Right cardiac atrium (tissue), 5 donors: ENCODE measurements around the gene IPO13. TPM values are rescaled to one million over a fixed set of nuclear protein-coding genes. Genes with fewer than 3 reads are reported as not detected.

Experiments used
- ATAC-seq, 2 donors: fragments of 200-7000 bp; cut with Tn5 transposase; one replicate each; pipeline versions ENCODE4 v1.8.0 to v1.9.1; 2020; ENCODE audit warnings: moderate library complexity in 2 of 2, mild to moderate bottlenecking in 1 of 2
- DNase-seq, 3 donors: peaks; one replicate each; pipeline ENCODE4 v3.0.0-alpha.2; 2020
- H3K27ac ChIP-seq: one replicate; pipeline ENCODE4 v1.5.1; 2013; ENCODE audit warnings: mild to moderate bottlenecking, low read length, control low read depth, moderate library complexity
- H3K27me3 ChIP-seq: one replicate; pipeline ENCODE4 v1.6.1; 2013; ENCODE audit not compliant: control insufficient read depth, insufficient read depth
- H3K4me1 ChIP-seq: one replicate; pipeline ENCODE4 v1.6.1; 2013; ENCODE audit warnings: low read length; ENCODE audit not compliant: control insufficient read depth, insufficient read depth
- H3K4me3 ChIP-seq: one replicate; pipeline ENCODE4 v1.5.1; 2013; ENCODE audit warnings: low read length, control low read depth
- H3K9me3 ChIP-seq: one replicate; pipeline ENCODE4 v1.6.1; 2013; ENCODE audit warnings: low read length; ENCODE audit not compliant: control insufficient read depth
- WGBS: extraction: QIAGEN DNeasy Blood & Tissue Kit; methylation state at CpG from one replicate; pipeline ENCODE4 v1.1.7; 2013; 5-methylcytosine and 5-hydroxymethylcytosine counted together
- intact Hi-C, 4 donors: fragments of 100-400 bp; cut with DNase I; formaldehyde crosslinking; loops; one replicate each; pipeline versions ENCODE4 v1.11.0 to v1.14.0; 2022 to 2023
- polyA plus RNA-seq: library from polyadenylated mRNA; stranded (reverse); fragments of 200-250 nt; gene quantifications from one replicate; pipeline ENCODE4 v1.2.3, GENCODE V29; 2013
- total RNA-seq, 4 donors: library from RNA; stranded (reverse); fragmentation: NEBNext Ultra II Directional; extraction: Animal tissue kit (Norgen Biotek cat#: 25700); gene quantifications; one replicate each; pipeline ENCODE4 v1.2.1, GENCODE V29; 2021
- donor health status: healthy with polysubstance abuse.
- donor health status: DM: no; HTN: yes; CAD: no.
- donor health status: DM: no; HTN: no; CAD: no.
- donor health status: DM: no; HTN: yes; CAD: no; lungs with severe emphysema.
- donor health status: DM: yes; HTN: yes; CAD: no.

IPO13 gene
- total and polyA plus RNA-seq, 5 donors, result 18.6 to 31.2 (median 28.7) TPM

DNA sequence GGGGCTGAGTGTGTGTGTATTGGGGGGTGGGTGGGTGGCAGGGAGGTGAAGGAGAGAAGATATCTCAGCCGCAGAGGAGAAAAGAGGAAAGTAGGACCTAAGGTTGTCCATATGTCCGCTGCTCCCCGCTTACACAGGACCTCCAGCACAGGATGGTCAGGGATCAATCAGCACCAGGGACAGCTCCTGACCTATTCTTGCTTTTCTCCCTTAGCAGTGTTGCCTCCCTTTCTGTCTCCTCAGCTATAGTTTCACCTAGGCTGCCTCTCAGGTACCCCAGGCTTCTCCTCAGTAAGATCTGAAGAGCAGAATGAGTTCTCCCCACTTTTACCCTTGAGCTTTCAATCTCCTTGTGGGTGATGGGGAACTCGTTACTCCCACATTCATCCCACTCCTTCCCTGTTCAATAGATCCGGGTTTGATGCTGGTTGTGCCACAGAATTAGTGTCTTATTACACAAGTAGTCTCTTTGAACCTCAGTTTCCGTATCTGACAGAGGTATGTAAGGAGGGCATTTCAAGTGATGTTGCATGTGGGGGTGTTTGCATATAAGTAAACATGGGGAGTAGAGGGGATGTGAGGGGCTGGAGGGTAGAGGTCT is 21.7 kb downstream of the IPO13 start:
- H3K27ac ChIP-seq, result no peak overlapping the region
- no peaks in the 10 kb centered on the region for H3K27me3 ChIP-seq
- ATAC-seq (no peak), DNase-seq (no peak)
- WGBS, result 79% methylated on average over 6 of the region's 6 CpGs
- no peak overlapping the region for H3K4me3 ChIP-seq
- H3K9me3 ChIP-seq, result no peaks in the 10 kb centered on the region
- intact Hi-C loops, result no loop called here
- peaks cover 5% of the 10 kb centered on the region for H3K4me1 ChIP-seq

DNA sequence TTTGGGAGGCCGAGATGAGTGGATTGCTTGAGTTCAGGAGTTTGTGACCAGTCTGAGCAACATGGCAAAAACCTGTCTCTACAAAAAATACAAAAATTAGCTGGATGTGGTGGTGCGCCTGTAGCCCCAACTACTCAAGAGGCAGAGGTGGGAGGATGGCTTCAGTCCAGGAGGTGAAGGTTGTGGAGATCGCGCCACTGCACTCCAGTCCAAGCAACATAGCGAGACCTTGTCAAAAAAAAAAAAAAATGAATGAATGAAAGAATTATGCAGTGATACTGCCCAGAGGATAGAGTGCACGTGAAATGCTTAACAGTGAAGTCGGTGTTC is 22.6 kb downstream of the IPO13 start:
- peaks cover 5% of the 10 kb centered on the region for H3K4me1 ChIP-seq
- no peaks in the 10 kb centered on the region for H3K27me3 ChIP-seq
- H3K4me3 ChIP-seq, result no peak overlapping the region
- intact Hi-C loops, result no loop called here
- ATAC-seq (no peak), DNase-seq (no peak)
- 49% methylated on average over 7 of the region's 7 CpGs for WGBS
- H3K9me3 ChIP-seq, result no peaks in the 10 kb centered on the region
- H3K27ac ChIP-seq, result no peak overlapping the region

DNA sequence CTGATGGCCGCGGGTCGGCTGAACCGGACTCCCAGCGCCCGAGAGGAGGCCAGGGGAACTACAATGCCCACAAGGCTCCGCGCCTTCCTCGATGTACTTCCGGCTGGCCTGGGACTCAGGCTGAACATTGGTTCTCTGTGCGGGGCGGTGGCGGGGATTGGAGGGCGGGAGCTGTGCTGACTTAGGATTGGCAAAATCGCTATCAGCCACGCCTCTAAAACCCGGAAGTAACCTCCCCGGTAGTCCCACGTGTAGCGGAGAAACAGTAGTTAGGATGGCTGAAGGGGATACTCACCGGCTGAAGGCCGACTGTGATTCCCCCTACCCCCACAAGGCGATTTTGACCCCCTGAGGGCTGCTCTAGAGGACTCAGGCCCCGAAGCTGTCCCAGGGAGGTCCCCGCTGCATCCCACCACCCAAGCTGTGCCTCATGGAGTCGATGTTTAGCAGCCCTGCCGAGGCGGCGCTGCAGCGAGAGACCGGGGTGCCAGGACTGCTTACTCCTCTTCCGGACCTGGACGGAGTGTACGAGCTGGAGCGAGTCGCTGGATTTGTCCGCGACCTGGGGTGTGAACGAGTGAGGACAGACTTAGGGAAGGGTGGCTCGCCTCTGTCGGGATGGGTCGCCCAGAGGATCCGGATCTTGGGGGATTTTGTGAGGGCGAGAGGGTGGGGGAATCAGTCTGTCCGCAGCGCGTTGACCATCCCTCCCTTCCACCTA is 23.2 kb downstream of the IPO13 start, which contains the start of gene DPH2:
DPH2 (plus strand) TSS at position 265 of the 721 bp plus-strand sequence; CDS start at position 431, 166 bp downstream.
- H3K4me3 ChIP-seq, result peak within 1 kb of the TSS; percentile 87
- H3K27me3 ChIP-seq, result no peaks in the 10 kb centered on the region
- no peaks in the 10 kb centered on the region for H3K9me3 ChIP-seq
- H3K27ac ChIP-seq, result peak within 1 kb of the TSS; percentile 16
- WGBS, result under 1% methylated on average over 47 of the region's 47 CpGs
- ATAC-seq, result peak; percentile 93 to 94
- H3K4me1 ChIP-seq, result peaks cover 5% of the 10 kb centered on the region
- intact Hi-C loops, result no loop called here
- DNase-seq, result peak; percentile 98

DNA sequence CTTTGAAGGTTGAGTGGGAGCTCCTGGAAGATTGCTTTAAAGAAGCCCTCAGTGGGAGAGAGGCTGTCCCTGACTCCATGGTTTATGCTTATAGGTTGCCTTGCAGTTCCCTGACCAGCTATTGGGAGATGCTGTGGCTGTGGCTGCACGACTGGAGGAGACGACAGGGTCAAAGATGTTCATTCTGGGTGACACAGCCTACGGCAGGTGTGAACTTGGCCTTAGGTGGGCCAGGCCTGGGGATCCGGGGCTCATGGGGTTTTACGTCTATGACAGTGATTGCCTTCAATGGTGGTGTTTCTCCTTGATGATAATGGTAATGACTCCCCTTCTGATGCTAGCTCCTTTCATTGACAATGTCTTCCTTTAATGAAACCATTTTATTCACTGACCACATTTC is 23.8 kb downstream of the IPO13 start:
- DNase-seq (no peak), ATAC-seq (no peak)
- Histone ChIP-seq H3K27ac (no peak overlapping the region), H3K4me1 (peaks cover 5% of the 10 kb centered on the region), H3K9me3 (no peaks in the 10 kb centered on the region), H3K27me3 (no peaks in the 10 kb centered on the region), H3K4me3 (peak overlapping the region; percentile 87)
- 49% methylated on average over 5 of the region's 5 CpGs for WGBS
- intact Hi-C loops, result no loop called here

DNA sequence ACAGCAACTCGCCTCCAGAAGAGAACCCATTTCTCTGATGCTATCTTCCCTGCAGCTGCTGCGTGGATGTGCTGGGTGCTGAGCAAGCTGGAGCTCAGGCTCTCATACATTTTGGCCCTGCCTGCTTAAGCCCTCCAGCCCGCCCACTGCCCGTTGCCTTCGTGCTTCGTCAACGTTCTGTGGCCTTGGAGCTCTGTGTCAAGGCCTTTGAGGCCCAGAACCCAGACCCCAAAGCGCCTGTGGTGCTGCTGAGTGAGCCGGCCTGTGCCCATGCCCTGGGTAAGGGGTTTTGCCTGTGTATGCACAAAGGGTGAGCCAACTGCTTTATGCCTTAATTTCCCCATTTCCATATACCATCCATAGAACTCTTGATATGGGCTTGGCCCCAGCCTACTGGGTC is 24.2 kb downstream of the IPO13 start:
- no peaks in the 10 kb centered on the region for H3K27me3 ChIP-seq
- intact Hi-C loops, result no loop called here
- WGBS, result 91% methylated on average over 9 of the region's 9 CpGs
- H3K4me3 ChIP-seq, result no peak overlapping the region
- peaks cover 5% of the 10 kb centered on the region for H3K4me1 ChIP-seq
- ATAC-seq (no peak), DNase-seq (no peak)
- H3K27ac ChIP-seq, result no peak overlapping the region
- no peaks in the 10 kb centered on the region for H3K9me3 ChIP-seq

DNA sequence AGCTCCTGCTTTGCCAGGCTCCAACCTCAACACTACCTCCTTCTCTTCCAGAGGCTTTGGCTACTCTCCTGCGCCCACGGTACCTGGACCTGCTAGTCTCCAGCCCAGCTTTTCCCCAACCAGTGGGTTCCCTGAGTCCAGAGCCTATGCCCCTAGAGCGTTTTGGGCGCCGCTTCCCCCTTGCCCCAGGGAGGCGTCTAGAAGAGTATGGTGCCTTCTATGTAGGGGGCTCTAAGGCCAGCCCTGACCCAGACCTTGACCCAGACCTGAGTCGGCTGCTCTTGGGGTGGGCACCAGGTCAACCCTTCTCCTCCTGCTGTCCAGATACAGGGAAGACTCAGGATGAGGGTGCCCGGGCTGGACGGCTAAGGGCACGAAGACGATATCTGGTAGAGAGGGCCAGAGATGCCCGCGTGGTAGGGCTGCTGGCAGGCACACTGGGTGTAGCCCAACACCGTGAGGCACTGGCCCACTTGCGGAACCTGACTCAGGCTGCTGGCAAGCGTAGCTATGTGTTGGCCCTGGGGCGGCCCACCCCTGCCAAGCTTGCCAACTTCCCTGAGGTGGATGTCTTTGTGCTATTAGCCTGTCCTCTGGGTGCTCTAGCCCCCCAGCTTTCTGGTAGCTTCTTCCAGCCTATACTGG is 24.7 kb downstream of the IPO13 start:
- H3K4me1 ChIP-seq, result peaks cover 5% of the 10 kb centered on the region
- no peak overlapping the region for H3K27ac ChIP-seq
- DNase-seq, result peak in 1 of 3 donors; percentile 59
- no peaks in the 10 kb centered on the region for H3K9me3 ChIP-seq
- H3K27me3 ChIP-seq, result no peaks in the 10 kb centered on the region
- no peak for ATAC-seq
- 97% methylated on average over 17 of the region's 17 CpGs for WGBS
- intact Hi-C loops, result no loop called here
- H3K4me3 ChIP-seq, result no peak overlapping the region

DNA sequence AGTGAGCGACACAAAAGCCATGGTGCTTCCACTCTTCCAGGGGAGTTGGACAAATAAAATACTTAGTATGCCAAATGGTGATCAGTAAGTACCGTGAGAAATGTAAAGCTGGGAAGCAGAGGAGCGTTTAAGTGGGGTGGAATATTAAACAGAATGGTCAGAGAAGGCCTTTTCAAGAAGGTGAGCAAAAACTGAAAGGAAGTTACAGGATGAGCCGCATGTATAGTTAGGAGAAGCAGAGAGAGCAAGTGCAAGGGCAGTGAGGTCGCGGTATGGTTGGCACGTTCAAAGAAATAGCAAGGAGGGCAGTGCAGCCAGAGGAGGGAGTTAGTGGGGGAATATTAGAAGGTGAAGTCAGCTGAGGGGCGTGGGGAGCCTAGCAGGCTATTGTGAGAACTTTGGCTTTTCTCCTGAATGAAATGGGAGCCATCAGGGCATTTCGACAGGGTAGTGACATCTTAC is 27.3 kb downstream of the IPO13 start:
- H3K9me3 ChIP-seq, result no peaks in the 10 kb centered on the region
- ATAC-seq (no peak), DNase-seq (peak in 1 of 3 donors; percentile 48)
- 43% methylated on average over 9 of the region's 9 CpGs for WGBS
- H3K27ac ChIP-seq, result peak overlapping the region; percentile 74
- H3K4me3 ChIP-seq, result peak overlapping the region; percentile 47
- no peaks in the 10 kb centered on the region for H3K27me3 ChIP-seq
- peaks cover 5% of the 10 kb centered on the region for H3K4me1 ChIP-seq
- intact Hi-C loops, result no loop called here

DNA sequence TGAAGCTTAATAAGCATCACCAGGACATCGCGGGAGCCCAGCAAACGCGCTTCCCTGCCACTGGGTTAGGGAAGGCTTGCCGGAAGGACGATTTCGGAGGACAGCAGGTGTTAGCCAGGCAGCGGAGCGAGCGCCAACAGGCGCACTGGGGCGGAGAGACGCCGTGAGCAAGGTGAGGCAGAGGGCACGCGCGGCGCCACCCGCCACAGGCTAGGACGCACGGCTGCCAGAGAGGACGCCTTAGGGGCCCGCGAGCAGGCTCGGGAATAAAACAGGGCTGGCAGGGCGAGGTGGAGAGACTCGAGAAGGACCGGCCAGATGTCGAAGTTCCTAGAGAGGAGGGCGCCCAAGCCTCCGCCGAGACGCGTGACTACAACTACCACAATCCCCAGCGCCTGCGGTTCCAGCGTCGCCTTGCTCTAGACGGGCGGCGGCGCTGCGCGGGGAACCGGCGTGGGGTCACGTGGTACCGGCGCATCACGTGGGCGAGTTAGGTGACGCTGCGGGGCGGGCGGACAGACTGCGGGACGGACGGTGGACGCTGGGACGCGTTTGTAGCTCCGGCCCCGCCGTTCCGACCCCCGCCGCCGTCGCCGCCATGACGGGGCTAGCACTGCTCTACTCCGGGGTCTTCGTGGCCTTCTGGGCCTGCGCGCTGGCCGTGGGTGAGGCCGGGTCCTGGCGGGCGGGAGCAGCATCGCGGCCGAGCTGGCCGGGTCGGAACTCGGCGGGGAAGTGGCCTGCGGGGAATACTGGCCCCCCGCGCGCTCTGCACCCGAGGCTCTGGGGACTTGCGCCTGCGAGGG is 27.9 kb downstream of the IPO13 start, which contains the start of gene ATP6V0B:
ATP6V0B (plus strand) TSS at position 518 of the 806 bp plus-strand sequence; CDS start at position 599, 81 bp downstream.
- Histone ChIP-seq H3K9me3 (no peaks in the 10 kb centered on the region), H3K27ac (peak within 1 kb of the TSS; percentile 77), H3K27me3 (no peaks in the 10 kb centered on the region), H3K4me1 (peaks cover 5% of the 10 kb centered on the region), H3K4me3 (peak within 1 kb of the TSS; percentile 64)
- peak; percentile 87 to 90 for ATAC-seq
- DNase-seq, result peak; percentile 97 to 99 (median 99)
- intact Hi-C loops, result no loop called here
- under 1% methylated on average over 93 of the region's 93 CpGs for WGBS

DNA sequence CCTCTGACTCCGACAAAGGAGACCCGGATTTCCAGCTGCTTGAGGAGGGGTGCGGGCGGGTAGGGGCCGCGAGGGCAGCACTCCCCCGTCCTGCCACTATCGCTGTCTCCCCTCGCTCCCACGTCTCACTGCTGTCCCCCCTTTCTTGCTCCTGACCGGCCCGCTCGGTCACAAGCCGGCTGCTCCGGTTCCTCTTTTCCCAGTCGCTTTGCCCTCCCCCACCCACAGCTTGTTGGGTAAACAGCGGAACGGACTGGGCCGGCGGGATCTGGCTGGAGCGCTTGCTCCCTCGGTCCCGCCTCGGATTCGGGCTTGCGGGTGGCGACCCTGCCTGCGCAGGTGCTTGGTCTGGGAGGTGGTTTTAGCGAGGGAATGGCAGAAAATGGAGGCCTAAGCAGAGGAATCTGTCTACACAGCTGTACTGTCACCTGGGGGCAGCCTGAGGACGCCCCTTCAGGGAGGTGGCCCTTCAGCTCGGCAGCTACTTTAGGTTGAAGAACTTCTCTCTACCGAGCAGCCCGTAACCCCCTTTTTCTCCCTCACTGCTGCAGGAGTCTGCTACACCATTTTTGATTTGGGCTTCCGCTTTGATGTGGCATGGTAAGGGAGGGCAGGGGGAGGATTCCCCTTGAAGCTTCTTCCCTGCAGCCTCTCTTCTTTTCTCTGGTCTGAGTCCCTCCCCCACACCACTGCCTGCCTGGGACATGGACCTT is 28.7 kb downstream of the IPO13 start:
- Histone ChIP-seq H3K4me3 (peak overlapping the region; percentile 64), H3K9me3 (no peaks in the 10 kb centered on the region), H3K27me3 (no peaks in the 10 kb centered on the region), H3K27ac (peak overlapping the region; percentile 77), H3K4me1 (peaks cover 4% of the 10 kb centered on the region)
- WGBS, result 2% methylated on average over 34 of the region's 34 CpGs
- ATAC-seq, result peak; percentile 5 to 10
- intact Hi-C loops, result no loop called here
- peak; percentile 68 to 87 (median 85) for DNase-seq

DNA sequence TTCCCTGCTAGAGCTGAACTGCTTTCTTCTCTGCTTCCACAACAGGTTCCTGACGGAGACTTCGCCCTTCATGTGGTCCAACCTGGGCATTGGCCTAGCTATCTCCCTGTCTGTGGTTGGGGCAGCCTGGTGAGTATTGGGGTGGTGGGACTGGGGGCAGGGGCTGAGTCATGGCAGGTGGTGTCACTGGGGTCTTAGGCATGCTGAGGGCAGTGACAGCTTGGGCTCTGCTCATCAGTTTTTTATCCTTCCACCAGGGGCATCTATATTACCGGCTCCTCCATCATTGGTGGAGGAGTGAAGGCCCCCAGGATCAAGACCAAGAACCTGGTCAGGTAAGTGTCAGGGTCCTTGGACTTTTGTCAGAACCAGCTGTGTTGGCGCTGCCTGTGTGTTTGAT is 29.3 kb downstream of the IPO13 start:
- DNase-seq (no peak), ATAC-seq (no peak)
- no peaks in the 10 kb centered on the region for H3K9me3 ChIP-seq
- no peak overlapping the region for H3K27ac ChIP-seq
- no peaks in the 10 kb centered on the region for H3K27me3 ChIP-seq
- intact Hi-C loops, result no loop called here
- peak overlapping the region; percentile 64 for H3K4me3 ChIP-seq
- peaks cover 2% of the 10 kb centered on the region for H3K4me1 ChIP-seq
- 83% methylated on average over 4 of the region's 4 CpGs for WGBS
